GM18868 (cell line): ENCODE measurements around the gene TMEM150A.
"Not testable (repeated sequence)": the region's sequence is repeated elsewhere in the genome, so short reads cannot be mapped to it uniquely, and the experiment has no call there.

Source experiments
- ATAC-seq: cut with Tn5 transposase; IDR thresholded peaks from one replicate; pipeline ENCODE4 v1.9.1; 2021; ENCODE audit warnings: mild to moderate bottlenecking, moderate library complexity; ENCODE audit not compliant: unreplicated experiment

TMEM150A gene

DNA sequence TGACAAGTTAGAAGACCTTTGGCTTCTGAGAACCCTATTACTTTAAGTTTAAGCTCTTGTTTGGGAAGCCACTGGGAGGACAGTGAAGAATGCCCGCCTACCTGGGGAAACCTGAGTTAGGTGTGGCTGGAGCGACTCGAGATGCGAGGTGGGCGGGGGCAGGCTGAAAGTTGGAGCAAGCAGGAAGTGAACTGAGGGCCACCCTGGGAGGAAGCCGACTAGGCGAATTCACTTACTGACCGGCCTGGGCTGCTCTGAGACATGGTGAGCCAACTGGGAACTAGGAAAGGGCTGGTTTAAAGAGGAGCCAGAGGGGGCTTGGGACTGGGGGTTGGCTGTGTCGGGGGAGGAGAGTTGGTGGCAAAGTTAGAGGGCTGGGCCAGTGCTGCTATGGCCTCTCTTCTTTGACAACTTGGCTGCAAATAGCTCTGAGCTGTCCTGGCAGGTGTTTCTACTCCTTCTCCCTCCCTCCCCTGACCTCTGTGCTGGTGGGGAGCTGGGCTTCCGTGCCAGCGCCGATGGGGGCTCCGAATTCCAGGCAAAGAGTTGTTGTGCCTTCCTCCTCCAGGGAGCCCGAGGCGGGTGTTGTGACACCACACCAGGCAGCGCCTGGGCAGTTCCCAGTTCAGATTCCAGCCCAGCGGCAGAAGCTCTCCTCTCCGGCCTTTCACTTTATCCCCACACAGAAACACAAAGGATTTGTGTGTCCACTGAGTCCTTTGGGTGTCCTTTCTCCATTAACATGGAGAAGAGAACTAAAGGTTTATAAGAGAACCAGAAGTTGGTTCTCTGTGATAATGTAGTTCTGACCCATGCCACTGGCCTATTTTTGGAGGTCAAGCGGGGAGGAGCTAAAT, 24.9 kb downstream of the TMEM150A start, which contains the start of gene VAMP8:
TSS of gene VAMP8 (plus strand) at position 201 of the 857 bp plus-strand sequence. CDS start at position 262, 61 bp downstream.
- peak; percentile 72 for ATAC-seq

DNA sequence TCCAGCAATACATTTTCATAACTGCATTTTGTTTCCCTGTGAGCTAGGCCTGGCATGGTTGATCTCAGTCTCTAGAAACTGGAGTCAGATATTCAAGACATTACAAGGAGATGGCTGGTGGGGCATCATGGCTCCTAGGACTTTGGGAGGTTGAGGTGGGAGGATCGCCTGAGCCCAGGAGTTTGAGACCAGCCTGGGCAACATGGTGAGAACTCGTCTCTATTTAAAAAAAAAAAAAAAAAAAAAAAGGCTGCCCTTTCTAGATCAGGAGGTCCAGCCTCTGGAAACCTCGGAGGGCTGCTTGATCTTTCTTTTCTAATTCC, 25.5 kb downstream of the TMEM150A start:
- ATAC-seq = no peak

DNA sequence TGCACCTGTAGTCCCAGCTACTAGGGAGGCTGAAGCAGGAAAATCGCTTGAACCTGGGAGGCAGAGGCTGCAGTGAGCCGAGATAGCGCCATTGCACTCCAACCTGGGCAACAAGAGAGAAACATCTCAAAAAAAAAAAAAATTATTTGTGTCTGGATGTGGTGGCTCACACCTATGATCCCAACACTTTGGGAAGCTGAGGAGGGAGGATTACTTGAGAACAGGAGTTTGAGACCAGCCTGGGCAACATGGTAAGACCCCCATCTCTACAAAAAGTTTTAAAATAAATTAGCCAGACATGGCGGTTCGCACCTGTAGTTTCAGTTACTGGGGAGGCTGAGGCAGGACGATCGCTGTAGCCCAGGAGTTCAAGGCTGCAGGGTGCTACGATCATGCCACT, 26.8 kb downstream of the TMEM150A start:
- ATAC-seq = no peak

DNA sequence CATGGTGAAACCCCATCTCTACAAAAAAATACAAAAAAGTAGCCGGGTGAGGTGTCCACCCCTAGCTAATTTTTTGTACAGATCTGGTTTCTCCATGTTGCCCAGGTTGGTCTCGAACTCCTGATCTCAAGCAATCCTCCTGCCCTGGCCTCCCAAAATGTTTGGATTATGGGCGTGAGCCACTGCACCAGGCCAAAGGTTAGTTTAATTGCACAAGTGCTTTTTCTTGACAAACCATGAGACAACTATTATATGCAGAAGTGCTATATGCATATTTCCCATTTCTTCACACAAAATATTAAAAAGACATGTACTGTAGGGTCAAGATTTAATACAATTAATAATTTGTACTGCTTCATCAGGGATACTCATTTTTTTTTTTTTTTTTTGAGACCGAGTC, 36.2 kb downstream of the TMEM150A start:
- no peak for ATAC-seq

DNA sequence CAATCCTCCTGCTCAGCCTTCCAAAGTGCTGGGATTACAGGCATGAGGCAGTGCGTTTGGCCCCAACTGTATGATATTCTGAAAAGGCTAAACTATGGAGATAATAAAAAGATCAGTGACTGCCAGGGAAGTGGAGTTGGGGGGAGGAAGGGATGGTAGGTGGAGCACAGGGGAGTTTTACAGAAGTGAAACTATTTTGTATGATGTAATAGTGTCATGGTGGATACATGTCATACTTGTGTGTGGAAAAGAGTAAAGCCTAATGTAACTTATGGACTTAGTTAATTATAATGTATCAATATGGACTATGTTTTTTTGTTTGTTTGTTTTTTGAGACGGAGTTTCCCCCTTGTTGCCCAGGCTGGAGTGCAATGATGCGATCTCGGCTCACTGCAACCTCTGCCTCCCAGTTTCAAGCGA, 38.3 kb downstream of the TMEM150A start:
- ATAC-seq = peak; percentile 45

DNA sequence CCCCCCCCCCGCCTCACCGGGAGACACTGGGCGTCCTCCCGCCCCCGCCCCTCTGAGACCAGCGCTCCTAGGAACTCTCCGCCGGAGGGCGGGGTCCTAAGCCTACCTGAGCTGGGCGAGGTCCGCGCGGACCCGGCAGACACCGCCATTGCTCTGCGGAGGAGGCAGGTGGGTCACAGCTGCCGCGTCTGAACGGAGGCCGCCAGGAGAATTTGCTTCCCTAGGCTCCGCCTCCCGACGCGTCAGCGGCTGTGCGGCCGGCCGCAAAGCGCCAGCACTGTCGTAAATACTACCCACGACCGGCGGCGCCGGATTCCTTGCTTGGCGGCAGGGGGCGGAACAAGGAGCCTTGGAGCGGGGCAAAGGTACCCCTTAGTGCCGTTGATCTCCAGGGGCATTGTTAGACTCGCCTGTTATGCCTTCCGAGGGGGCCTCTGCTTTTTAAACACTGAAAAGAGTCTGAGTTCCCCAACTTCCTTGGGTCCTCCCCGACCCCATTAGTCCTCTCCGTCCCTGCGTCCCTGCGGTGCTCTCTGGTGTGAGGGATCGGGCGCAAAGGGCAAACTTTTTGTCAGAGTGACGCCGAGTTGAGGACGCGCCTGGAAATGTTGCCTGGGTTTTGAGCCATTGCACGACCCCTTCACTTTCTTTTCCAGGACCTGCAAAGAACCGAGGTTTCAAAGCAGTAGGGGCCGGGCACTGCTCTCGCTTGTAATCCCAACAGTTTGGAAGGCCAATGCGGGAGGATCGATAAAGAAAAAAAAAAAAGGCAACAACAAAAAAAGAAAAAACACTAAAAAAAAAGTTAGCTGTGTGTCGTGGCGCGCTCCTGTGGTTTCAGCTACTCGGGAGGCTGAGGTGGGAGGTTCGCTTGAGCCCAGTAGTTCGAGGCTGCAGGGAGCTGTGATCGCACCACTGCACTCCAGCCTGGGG, 41.0 kb downstream of the TMEM150A start, which contains the start of gene GGCX:
TSS of gene GGCX (minus strand) at position 214 of the 933 bp plus-strand sequence. CDS start at position 149, 65 bp downstream.
- ATAC-seq = peak; percentile 93

DNA sequence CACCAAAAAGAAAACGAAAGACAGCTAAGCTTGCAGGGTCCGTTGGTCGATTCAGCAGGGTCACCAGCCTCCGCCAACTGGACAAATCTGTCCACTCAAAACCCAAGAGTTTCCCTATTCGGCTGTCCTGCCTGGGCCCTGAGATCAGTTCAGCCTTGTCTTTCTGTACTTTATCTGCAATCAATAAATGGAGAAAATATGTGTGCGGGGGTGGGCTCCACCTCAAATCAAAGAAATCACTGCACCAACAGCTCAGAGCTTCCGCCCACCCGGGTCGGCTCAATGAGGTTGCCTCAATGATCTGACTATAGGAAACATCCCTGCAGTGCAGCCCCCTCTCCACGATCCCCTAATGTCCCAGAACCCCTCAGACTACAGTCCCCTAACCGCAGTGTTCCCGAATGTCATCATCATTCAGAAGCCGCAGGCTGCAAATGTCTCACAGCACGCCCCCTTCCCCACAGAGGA, 41.7 kb downstream of the TMEM150A start:
- peak; percentile 8 for ATAC-seq

DNA sequence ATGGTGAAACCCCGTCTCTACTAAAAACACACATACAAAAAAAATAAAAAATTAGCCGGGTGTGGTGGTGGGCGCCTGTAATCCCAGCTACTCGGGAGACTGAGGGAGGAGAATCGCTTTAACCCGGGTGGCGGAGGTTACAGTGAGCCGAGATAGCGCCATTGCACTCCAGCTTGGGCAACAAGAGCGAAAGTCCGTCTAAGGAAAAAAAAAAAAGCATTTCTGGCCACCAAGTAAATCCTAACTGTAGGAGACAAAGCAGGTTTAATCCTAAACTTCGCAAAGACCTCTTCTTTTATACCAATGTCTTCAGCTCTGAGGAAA, 42.1 kb downstream of the TMEM150A start:
- ATAC-seq = not testable (repeated sequence)

DNA sequence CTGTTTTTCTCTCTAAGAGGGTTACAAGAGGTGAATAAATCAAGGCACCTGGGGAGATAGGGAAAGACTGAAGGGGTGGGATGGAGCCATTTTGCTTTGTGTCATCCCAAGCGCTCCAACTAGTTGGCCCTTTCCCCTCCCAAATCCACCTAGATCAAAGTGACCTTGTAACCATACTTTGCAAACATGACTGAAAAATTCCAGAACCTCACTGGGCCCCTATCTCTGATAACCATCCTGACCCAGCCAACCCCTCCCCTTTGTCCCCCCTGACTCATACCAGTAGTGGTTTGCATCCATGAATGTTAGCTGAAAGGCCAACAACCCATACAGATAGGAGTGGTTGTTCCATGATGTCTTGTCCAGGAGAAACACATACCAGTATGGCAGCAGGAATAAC, 44.3 kb downstream of the TMEM150A start:
- ATAC-seq = no peak

DNA sequence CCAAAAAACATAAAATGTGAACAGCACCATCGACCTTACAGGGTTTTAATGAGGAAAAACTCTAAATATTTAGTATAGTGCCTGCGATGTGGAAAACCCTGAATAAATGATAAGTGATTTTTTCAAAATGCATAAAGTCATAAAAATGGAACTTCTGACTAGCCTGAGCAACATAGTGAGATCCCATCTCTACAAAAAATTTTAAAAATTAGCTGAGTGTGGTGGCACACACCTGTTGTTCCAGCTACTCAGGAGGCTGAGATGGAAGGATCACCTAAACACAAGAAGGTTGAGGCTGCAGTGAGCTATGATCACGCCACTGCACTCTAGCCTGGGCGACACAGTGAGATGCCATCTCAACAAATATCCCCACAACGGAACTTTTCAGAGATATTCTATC, 45.4 kb downstream of the TMEM150A start:
- ATAC-seq = no peak

DNA sequence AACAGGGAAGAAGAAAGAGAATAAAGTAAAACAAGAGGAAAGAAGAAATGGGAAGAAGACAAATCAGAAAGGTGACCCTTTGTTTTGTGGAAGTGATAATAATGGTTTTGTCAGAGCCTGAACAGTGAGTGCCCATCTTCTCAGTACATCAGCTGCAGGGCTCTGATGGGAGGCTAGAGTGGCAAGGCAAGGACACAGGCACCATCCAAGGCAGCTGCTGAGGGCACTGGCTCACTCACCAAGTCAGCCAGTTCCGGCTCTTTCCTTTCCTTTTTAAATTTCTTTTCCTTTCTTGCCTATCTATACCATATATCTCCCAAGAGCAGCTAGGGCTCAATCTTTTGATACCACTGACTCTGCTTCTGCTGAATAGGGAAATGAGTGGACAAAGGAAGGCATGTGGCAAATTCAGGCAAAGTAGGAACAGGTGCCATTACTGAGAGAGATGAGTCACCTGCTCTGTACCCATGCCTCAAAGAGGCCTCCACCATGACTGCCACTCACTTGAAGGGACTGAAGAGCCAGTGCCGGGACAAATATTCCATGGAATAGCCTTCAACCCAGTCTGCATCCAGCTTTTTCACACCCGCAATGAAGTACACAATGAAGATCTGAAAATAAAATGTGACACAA, 47.4 kb downstream of the TMEM150A start:
- no peak for ATAC-seq

DNA sequence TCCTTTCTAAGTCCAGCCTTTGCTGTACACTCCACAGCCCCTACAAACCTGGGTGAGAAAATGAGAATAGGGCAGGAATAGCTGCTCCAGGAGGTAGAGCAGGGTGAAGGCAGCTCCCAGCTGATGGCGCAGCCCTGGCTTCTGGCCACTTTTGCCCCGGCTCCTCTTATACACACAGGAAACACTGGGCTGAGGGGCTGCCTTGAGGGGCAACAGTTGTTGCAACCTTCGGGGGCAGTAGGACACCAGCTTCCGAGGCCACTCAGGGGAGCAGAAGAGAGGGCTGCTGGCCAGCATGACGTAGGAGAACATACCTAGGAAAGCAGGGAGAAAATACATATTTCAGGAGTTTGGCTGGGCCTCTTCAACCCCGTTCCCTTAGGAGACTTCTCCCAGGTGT, 49.3 kb downstream of the TMEM150A start:
- ATAC-seq = no peak

DNA sequence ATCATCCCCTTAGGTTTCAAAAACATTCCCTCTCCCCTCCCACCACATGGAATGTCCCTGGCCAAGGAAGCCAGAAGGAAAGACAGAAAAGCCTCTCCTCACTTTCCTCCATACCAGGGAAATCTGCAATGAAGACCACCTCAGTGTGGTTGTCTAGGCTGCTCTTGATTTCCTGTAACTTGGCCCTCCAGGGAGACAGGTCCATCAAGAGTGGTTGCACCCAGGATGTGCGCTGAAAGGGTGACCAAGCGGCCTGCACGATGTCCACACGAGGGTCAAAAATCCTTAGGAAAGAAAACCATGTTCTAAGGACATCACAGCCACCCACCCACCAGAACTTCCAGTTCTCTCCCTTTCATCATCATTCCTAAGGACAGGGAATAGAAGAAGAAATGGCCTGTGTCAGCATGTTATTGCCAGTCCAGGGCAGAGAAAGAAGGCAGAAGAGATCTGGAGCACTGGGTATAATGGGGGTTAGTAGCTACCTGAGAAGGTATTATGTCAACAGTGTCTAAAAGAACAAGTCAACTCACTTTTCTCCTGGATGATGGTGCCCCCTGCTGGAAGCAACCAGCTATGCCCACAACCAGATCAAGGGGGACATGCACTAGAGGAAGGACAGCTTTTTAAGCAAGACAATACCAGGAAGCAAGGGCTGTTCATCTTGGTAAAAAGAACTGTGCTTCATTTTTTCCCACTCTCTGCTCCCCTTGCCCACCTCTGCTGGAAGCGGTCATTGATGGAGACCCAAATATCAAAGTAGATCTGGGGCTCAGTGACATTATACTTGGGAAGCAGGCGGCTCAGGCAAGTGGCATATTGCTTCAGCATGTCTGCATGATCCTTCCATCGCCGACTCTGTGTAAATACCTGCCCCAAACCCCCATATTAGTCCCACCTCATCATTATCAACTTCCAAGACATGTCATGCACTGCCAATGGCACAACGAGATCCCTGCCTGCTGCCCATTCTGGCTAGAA, 50.5 kb downstream of the TMEM150A start:
- ATAC-seq = peak; percentile 76

DNA sequence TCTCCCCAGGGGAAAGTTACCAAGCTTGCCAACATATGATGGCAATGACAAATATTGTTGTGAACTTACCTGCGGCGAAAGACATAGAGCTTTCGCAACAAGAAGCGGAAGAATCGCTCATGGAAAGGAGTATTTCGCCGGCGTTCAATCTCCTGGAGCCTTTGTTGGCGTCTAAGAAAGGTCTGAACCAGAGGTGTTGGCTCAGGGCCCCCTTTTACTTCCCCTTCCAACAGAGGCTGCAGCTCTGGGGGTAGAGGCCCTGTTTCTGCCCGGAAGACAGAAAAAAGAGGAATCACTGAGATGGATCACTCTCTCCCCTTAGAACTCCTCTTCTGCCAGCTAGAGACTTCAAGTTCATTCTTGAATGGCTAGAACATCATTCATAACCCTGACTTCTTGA, 52.0 kb downstream of the TMEM150A start:
- ATAC-seq = no peak

DNA sequence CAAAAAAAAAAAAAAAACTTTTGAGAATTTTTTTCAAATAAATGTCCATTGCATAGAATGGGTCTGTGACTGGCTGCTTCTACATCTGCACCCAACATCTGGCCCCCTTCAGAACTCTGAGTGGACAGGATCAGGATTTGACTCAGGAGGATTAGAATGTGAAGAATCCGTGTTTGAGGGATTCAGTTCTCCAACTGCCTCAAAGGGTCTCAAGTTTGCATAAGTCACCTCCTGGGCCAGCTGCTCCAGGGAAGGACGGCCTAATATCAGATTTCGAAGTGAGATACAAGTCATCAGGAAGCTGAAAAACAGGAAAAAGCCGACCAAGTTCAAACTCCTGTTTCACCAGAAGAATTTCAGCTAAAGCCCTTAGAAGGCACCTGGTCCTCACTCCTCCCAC, 52.7 kb downstream of the TMEM150A start:
- ATAC-seq = no peak

DNA sequence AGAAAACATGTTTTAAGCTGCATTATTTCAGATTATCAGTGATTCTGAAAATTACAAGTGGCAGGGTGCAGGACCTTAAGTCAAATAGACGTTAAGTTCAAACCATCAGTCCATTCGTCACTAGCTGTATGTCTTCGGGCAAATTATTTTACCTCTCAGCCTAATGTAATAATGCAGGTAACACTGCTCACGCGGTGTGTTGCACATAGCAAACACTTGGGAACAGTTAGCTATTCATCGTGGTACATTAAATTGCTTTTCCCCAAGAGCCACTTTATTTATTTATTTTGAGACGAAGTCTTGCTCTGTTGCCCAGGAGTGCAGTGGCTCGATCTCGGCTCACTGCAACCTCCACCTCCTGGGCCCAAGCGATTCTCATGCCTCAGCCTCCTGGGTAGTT, 53.4 kb downstream of the TMEM150A start:
- no peak for ATAC-seq

DNA sequence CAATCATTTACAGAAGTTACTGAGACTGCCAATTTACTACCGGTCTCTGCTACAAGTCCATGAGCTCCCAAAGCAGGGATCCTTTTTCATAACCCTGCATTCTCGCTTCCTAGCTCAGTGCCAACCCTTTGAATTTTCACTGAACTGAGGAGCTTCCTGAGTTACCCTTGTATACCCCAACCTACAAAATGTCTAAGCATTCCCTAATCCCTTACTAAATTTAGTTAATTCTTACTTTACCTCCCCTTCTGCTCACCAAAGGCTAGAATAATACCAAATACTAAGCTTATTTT, 53.9 kb downstream of the TMEM150A start:
- no peak for ATAC-seq
